Measurements from ENCODE around the gene MTCL1.

Gene MTCL1

DNA sequence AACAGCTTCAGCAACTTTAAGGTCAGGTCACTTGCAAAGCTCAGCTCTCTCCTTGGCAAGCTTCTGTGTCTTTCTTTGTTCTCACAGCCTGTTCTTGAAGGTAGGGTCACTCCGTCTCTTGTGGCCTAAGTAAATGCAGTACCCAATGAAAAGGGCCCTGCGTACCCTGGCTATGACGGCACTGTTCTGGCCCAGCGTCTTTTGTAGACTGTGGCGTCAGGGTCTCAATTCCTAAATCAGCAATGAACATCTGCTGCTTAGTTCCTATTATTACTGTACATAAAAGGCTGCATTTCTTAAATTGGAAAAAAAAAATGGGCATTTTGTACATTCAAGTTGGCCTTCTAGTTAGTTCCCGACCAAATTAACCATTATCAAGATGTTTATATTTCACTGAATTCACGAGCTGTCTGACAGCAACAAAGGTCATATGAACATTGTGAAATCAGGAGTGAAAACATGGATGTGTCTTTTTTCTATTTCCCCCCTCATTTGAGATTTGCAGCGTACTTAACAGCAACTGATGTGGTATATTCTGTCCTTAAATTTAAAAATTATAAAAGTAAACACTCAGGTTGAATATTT is 17.0 kb upstream of the MTCL1 start:
- DNase-seq = no peak

GRCh38 chr18:8688816-8689215 is 16.5 kb upstream of the MTCL1 start:
- DNase-seq = no peak

DNA sequence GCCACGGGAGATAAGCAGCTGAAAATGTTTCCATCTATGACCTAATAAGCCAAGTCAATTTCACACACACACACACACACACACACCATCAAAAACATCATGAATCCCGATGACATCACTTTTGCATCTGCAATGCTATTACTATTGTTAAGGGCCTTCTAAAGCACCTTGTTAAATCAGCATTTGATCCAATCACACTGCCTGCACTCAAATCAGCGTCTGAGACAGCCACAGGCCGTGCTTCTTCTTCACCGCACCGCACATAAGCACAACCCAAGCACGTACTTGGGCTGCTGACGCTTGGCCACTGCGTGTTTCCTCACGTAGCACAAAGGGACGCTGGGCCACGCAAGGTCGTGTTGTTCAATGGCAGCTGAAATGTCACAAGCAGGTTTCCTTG is 15.8 kb upstream of the MTCL1 start:
- DNase-seq = no peak

- DNase-seq = no peak
Observed at GRCh38 chr18:8694891-8695290, 10.5 kb upstream of the MTCL1 start.

GRCh38 chr18:8695932-8696517 is 9.3 kb upstream of the MTCL1 start:
- no peak for DNase-seq

- peak; percentile 96 for DNase-seq
Observed at GRCh38 chr18:8696749-8697211, 8.6 kb upstream of the MTCL1 start.

- no peak for DNase-seq
Observed at GRCh38 chr18:8699126-8699525, 6.2 kb upstream of the MTCL1 start.

DNA sequence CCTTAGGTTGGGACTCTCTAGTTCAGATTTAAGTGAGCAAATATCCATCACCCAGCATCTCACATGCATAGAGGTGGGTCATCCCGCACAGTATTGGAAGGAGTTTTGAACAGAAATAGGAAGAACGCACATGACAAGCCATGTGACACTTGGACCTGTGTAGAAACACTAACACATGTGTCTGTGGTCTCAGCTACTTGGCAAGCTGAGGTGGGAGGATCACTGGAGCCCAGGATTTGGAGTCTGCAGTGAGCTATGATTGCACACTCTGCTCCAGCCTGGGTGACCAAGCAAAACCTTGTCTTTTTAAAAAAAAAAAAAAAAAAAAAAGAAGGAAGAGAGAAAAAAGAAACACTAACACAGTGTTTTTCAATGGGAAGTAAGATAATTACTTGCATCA is 5.4 kb upstream of the MTCL1 start:
- DNase-seq = no peak

- DNase-seq = no peak
Observed at GRCh38 chr18:8701546-8702118, 3.7 kb upstream of the MTCL1 start.

DNA sequence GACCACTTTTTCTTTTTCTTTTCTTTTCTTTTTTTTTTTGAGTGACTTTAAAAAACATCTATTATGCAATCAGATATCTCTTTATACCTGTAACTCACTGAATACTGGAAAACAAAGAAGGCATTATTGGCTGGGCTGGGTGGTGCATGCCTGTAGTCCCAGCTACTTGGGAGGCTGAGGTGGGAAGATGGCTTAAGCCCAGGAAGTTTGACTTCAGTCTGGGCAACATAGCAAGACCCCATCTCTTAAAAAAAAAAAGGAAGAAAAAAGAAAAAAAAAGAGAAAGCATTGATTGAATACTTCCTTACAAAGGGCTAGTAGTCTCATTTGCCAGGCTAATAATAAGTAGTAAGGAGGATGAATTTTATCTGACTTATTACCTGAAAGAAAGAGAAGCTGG is 2.7 kb upstream of the MTCL1 start:
- DNase-seq = no peak

DNA sequence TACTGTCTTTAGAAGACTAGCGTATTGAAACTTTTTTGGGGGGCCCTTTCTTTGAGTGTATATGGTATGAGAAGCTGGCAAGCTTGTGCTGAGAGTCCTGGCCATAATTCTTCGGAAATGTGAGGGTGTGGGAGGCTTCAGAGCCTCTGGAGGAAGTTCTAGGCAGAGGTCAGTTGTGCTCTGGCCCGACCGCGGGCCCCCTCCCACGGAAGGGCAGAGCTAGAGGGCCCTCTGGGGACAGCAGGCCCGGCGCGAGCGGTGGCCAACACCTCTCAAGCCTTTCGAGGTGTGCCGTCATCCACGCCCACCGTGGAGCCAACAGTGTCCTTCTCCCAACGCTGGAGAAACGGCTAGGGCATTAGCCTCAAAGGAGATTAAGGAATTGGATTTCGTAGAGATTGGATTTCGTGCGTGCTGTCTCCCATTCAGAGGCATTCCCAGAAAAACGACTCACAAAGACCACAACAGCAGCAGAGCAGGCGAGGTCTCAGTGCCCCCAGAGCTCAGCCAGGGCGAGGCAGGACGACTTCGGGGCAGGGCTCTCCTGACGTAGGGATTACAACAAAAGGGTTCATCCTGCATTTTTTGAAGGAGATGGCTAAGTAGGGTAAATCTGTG is 2.2 kb upstream of the MTCL1 start:
- DNase-seq = no peak

GRCh38 chr18:8703781-8704301 is 1.5 kb upstream of the MTCL1 start:
- no peak for DNase-seq

GRCh38 chr18:8704361-8705237 is 757 bp upstream of the MTCL1 start:
- DNase-seq = peak; percentile 90

DNA sequence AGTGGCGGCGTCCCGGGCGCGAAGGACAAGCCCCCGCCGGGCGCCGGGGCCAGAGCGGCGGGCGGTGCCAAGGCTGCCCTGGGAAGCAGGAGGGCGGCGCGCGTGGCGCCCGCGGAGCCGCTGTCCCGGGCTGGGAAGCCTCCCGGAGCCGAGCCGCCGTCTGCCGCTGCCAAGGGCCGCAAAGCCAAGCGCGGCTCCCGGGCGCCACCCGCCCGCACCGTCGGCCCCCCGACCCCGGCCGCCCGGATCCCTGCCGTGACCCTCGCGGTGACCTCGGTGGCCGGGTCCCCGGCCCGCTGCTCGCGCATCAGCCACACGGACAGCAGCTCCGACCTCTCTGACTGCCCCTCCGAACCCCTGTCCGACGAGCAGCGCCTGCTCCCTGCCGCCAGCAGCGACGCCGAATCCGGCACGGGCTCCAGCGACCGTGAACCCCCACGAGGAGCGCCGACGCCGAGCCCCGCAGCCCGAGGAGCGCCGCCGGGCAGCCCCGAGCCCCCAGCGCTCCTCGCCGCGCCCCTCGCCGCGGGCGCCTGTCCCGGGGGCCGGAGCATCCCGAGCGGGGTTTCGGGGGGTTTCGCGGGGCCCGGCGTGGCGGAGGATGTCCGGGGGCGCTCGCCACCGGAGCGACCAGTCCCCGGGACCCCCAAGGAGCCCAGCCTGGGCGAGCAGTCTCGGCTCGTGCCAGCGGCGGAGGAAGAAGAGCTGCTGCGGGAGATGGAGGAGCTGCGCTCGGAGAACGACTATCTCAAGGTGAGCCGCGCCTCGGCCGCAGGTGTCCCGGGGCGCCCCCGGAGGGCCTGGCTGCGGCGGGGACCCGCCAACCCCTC is 820 bp downstream of the MTCL1 start:
- DNase-seq = peak; percentile 59

DNA sequence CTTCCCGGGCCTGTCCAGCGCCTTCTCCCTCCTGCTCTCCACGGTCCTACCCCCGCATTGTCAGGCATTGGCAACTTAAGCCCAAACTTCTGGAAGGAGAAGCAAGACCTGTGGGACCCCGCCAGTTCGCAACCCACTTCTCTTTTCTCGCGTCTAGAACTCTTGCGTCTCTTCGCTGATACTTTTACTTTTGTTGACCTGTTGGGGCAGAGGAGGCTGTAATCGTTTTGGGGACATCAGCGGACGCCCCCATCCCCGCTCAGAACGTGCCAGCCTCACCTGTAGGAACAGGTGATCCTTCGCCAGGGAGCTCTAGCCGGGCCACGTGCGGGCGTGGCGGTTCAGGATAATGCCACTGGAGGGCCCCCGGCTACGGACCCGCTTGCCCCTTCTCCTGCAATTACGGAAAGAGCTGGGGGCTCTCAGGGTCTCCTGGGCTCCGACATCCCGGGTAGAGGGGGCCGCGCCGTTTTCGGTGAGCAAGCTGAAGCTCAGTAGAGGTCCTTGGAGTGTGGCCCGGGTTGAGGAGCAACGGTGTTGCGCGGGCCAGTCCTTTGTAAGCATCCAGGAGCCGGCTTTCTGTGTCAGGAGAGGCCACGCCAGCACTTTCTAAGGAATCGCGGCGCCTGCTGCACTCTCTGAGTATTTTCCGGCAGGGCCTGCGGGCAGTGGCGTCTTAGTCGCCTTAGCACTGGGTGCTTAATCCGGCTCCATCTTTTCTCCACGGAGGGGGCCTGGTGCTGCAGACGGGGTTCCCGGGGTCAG is 1.6 kb downstream of the MTCL1 start:
- DNase-seq = peak; percentile 54

GRCh38 chr18:8707556-8708300 is 2.4 kb downstream of the MTCL1 start:
- DNase-seq = no peak

DNA sequence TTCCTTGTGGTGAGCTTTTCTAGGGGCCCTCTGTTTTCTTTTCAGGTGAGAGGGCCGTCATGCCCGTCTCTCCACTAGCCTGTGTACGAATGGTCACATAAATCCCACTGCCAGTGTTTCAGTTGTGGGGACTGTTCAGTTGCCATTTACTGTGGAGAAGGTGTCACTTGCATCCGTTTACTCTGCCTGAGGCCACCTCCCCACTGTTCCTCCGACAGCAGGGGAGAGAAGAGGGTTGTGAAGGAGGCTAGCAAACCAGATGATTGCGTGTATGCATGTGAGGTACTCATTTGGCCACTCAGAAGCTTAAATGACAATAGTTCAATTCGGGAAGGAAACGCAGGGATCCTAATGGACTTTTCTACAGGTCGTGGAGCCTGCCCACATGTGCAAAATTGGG is 3.3 kb downstream of the MTCL1 start:
- peak; percentile 26 for DNase-seq

DNA sequence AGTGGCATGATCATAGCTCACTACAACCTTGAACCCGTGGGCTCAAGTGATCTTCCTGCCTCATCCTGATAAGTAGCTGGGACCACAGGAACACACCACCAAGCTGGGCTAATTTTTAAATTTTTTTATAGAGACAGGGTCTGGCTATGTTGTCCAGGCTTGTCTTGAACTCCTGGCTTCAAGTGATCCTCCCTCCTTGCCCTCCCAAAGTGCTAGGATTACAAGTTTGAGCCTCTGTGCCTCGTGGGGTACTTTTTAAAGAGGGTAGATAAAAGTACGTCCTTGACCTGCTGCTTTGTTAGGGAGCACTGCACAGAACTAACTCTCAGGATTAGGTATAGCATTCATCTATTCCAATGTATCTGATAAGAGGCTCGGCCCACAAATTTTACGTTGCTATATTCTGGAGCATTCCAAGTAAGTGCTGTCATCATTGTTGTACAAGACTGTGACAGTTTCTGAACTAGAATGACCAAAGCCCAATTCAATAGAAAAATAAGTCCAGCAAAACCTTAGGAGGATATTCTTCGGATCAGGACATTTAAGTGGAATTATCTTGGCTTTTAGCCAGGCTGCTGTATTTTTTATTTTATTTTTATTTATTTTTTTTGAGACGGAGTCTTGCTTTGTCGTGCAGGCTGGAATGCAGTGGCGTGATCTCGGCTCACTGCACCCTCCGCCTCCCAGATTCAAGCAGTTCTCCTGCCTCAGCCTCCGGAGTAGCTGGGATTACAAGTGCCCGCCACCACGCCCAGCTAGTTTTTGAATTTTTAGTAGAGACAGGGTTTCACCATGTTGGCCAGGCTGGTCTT is 4.1 kb downstream of the MTCL1 start:
- peak; percentile 15 for DNase-seq

- DNase-seq = no peak
Observed at GRCh38 chr18:8711736-8712135, 6.4 kb downstream of the MTCL1 start.

DNA sequence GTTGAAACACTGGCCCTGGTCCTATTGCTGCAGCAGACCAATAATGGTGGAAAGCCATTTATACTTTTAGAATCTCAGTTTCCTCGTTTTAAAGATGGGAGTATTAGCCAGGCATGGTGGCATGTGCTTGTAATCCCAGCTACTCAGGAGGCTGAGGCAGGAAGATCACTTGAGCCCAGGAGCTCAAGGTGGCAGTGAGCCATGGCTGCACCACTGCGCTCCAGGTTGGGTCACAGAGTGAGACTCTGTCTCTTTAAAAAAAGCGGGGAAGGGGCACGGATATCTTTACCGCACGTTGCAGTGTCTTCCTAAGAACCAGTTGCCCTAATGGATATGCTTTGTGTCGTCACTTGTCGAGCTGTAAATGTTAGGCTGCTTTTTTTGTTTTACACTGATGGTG is 8.3 kb downstream of the MTCL1 start:
- DNase-seq = no peak
